COLO668 (cell line): ENCODE results near the gene LIPH.
"Not testable (repeated sequence)": the region's sequence is repeated elsewhere in the genome, so short reads cannot be mapped to it uniquely, and the experiment has no call there.

Experiments used
- DNase-seq: peaks from one replicate; lab custom pipeline; 2025; ENCODE audit not compliant: unreplicated experiment; lab: John Stamatoyannopoulos, UW

LIPH gene

DNA sequence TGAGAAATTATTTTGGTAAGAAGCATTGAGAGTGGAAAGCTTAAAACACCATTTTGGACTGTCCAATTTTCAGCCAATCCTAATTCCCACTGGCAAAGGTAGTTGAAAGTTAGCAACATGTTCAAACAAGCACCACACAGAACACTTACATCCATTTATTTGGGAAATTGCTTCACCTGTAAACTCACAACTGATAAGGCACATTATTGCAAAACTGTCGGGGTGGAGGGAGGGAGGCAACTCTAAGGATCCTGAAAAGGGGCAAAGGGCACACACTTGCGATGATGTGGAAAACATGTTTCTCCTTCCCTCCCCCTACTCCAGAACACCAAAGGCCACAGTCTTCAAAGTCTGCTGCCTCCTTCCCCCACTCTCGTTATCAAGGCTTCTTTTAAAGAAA is 62.9 kb downstream of the LIPH start:
- DNase-seq = no peak

DNA sequence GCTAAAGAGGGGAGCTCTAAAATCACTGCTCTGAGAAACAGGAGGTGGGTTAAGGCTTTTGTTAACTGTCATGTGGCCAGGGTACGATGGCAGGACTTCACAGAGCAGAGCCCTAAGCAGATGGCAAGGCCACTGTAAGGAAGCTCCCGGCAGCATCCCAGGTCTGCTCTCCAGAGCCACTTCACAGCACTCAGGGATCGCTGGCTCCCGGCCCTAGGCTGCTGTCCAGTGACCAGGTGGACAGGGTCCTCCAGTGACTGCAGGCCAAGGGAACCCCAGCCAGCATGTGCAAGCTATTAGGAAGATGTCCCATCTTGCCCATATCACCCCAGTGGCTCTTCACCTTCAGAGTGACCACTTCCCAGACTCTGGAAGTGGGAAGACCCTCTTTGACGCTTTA is 63.9 kb downstream of the LIPH start:
- no peak for DNase-seq

DNA sequence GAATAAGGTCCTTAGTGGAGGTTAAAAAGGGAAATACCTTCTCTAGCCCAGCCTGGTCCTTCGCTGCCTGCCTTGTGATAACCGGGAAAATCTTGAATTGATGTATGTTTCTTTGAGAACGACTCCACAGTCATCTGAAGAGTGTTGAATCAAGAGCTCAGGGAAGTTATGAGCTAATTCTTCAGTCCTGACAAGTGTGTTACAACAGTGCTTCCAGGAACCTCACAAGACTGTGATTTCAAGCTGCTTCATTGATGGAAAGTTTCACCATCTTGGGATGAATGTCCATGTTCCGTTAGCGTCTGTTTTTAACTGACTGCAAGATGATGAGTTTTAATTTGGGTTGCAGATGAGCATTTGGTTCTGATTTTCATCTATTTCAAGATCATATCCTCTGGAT is 66.0 kb downstream of the LIPH start:
- DNase-seq = no peak

DNA sequence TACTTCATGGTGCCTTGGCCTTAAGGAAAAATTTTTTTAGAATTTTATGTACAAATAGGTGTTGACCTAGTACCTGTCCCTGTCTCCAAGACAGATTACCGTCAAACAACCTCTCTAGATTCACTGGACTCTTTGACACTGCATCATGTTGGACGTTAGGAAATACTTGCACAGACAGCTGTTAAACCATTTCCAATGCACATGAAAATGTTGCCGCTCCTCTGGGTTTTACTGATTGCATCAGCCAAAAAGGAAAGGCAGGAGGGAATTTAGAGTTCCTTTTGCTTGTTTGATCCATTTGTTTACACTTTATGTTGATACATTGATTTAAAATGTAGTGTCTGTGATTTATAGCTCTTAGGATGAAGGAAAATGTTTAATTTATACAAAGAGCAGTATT is 68.1 kb downstream of the LIPH start:
- no peak for DNase-seq

DNA sequence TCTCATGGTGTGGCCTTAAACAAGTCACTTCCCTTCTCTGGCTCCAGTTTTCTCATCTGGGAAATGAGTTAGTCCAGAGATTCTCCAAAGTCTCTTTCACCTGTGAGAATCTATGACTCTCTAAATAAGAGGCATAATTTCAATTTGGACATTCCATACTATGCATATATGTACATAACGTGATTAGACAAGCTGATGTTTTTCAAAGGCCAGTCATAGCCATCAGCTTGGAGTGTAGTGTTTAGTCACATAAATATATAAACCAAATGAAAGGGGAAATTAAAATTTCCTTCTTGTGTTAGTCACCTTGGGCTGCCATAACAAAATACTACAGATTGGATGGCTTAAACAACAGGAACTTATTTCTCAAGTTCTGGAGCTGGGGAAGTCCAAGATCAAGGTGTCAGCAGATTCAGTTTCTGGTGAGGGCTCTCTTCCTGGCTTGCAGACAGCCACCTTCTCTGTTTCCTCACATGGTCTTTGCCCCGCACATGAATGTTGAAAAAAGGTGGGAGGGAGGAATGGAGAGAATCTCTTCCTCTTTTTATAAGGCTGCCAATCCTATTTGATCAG is 72.9 kb downstream of the LIPH start:
- DNase-seq = no peak

DNA sequence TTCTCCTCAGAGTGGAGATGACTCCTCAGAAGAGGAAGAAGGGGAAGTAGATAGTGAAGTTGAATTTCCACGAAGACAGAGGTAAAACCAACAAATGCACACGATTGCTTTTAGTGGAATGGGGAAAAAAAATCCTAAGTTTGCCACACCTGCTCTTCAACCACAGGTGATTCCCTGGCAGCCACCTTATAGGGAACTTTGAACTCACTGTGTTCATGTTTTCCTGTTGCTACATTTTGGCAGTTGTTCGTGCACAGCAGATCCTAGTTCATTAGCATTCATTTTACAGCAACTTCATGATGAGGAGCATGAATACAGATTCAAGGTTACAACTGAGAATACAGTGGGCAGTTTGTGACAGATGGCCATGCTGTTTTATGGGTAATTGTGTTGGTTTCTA is 75.1 kb downstream of the LIPH start:
- no peak for DNase-seq

DNA sequence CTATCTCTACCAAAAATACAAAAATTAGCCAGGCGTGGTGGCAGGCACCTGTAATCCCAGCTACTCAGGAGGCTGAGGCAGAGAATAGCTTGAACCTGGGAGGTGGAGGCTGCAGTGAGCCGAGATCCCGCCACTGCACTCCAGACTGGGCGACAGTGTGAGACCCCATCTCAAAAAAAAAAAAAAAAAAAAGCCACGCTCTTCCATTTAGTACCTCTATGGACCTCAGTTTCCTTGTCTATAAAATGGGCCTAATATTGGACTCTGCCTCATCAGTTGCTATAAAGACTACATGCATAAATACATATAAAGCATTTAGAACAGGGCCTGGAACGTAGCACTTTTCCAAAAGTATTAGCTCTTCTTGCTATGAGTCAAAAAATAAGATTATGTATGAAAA is 77.5 kb downstream of the LIPH start:
- DNase-seq = not testable (repeated sequence)

DNA sequence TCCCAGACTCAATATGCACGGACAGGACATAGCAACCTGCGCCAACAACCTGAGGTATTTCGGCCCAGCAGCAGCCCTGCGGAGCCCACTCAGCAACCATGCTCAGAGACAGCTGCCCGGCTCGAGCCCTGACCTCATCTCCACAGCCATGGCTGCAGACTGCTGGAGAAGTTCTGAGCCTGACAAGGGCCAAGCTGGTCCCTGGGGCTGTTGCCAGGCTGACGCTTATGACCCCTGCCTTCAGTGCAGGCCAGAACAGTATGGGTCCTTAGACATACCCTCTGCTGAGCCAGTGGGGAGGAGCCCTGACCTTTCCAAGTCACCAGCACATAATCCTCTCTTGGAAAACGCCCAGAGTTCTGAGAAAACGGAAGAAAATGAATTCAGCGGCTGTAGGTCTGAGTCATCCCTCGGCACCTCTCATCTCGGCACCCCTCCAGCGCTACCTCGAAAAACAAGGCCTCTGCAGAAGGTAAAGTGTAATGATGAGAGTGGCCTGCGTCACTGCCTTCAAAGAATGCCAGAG is 79.0 kb downstream of the LIPH start:
- no peak for DNase-seq

DNA sequence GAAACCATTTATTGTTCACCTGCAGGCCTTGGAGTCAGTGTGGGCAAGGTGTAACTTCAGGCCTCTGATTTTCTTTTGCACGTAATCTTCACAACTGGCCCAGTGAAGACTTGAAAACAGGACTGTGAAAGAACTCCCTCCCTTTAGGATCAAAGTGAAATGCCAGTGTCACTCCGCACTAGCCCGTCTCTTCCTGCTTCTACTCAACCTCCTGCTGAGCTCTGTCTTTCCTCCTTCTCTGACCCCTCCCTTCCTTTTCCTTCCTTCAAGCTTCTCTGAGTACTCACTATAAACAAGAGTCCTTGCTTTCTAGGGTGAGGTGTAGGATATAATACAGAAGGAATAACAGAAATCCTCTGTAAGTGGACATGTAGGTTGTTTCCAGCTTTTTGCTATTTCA is 82.1 kb downstream of the LIPH start:
- DNase-seq = no peak

DNA sequence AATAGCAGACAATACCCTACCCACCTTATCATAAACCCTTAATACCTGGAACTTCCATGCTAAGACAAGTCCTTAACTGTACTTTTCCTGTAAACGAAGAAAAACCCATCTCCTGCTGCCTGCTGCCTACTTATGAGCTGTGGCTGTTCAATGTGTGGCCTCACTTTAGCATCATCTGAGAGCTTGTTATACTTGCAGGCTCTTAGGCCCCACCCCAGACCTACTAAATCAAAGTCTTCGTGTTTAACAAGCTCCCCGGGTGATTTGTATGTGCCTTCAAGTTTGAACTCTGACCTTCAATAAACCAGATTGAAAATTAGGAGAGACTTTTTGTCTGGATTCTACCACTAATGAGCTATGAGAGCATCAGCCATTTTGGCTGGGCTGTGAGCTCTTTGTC is 82.8 kb downstream of the LIPH start:
- no peak for DNase-seq

DNA sequence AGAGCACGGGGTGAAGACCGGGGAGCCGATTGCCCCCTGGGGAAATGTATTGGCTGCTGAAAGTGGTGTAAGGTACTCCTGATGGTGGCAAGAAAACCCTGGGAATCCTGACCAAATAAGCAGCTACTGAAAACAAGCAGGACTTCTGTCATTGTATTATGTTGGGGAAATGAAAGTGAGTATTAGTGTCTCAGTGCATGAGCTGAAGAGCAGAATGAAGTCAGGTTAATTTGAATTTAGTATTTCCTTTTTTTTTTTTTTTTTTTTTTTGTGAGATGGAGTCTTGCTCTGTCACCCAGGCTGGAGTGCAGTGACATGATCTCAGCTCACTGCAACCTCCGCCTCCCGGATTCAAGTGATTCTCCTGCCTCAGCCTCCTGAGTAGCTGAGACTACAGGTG is 86.3 kb downstream of the LIPH start:
- not testable (repeated sequence) for DNase-seq

DNA sequence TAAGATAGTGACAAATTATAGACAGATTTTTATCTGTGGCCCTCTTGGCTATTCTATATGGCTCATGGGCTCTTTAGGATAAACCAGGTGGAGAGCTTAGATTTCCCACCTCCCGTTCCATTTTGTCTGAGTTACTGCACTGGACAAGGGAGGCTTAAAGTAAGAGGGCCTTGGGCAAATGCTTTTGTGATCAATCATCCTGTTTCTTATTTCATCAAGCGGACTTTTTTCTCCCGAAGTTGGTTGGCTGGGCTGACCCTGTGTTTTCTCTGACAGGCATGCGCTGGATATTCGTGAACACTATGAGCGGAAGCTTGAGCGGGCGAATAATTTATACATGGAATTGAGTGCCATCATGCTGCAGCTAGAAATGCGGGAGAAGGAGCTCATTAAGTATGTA is 86.9 kb downstream of the LIPH start:
- DNase-seq = no peak

DNA sequence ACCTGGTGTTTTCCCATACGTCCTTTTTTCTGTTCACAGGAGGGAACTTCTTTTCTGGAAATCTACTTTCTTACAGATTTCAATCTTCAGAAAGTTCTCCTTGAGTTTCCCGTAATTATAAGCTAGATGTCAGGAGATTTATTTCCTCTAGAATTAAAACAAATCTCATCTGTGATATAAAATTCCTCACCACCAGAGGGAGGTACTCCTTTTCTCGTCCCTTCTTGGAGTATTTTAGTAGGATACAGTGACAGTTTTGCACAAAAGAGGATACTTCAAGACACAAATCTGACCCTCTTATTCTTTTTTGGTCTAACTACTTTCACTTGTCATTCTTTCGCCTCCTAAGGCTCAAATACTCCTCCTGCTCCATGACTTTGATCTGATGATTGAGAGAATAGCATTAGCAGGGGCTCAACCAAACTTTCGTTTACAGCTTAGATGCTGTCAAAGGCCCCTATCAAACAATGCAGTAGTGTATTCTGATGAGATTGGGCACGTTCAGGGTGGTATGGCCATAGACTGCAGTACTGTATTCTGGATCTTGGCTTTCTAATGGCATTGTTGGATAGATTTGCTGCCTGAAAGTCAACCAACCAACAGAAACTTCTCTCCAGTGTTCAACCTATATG is 91.6 kb downstream of the LIPH start:
- no peak for DNase-seq

DNA sequence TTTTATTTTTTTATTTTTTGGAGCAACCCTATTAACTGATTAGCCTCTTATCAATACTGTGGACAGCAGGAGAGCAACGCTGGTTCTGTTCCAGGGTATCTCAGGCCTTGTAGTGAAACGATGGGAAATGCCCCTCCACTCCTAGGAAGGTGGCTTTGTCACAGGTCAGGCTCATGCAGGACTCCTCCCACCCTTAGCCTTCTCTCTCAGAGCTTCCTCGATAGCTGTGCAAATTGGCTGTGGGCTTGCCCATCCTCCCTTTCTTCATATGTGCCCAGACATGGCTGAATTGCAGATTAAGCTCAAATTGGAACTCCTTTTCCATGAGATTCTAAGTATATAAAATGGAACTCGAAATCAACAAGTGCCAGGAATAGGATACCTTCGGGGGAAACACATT is 92.1 kb downstream of the LIPH start:
- DNase-seq = no peak

DNA sequence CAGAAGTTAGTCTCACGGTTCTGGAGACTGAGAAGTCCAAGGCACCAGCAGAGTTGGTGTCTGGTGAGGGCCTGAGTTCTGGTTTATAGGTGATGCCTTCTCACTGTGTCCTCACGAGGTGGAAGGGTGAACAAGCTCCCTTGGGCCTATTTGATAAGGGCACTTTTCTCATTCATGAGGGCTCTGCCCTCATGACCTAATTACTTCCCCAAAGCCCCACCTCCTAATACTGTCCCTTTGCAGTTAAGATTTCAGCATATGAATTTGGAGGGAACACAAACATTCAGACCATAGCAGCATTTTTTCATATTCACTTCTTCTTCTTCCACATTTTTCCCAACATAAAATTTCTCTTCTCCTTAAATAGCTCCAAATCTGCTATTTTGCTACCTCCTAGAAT is 95.0 kb downstream of the LIPH start:
- no peak for DNase-seq
